ENCODE results near the gene SECISBP2.

Gene SECISBP2

DNA sequence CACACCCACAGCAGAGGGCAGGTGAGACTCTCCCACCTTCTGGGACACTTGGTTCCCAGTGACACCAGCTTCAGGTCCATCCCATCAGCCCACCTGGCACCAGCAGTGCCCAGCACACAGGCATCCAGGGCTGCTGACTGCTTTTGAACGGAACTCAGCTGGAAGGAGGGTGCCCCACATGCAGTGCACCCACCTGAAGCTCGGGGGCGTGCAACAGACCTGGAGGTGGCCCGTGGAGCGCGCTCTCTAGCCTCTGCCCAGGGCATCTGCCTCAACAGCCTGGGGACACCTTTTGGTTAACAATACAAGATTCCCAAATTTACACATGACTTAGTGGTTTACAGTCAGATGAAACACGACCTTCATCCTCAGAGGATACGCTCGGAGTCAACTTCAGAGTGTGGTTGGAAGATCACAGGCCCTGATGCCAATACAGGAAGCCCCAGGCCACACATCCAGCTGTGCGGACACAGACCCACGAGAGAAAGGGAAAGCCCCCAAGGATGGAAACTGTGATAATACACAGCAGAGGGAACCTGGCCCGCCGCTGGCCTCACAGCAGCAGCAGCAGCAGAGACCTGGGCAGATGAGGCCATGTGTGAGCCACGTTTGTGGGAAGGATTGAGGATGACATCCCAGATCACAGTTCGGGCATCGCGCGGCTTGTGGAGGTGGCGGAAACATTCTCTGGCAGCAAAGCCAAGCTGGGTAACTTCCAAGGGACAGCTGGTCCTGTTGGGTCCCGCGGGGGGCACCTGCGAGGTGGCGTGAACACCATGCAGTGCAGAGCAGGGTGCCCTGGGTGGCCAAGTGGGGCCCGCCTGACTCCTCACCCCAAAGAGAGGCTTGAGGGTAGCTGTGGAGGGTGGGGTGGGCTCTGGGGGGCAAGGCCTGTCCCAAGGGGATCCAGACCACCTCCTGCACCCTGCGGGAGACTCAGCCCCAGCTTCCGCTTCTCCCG, 64.0 kb downstream of the SECISBP2 start:
- DNase-seq (ENCODE audit: low read depth in 2 of 2) = no peak

DNA sequence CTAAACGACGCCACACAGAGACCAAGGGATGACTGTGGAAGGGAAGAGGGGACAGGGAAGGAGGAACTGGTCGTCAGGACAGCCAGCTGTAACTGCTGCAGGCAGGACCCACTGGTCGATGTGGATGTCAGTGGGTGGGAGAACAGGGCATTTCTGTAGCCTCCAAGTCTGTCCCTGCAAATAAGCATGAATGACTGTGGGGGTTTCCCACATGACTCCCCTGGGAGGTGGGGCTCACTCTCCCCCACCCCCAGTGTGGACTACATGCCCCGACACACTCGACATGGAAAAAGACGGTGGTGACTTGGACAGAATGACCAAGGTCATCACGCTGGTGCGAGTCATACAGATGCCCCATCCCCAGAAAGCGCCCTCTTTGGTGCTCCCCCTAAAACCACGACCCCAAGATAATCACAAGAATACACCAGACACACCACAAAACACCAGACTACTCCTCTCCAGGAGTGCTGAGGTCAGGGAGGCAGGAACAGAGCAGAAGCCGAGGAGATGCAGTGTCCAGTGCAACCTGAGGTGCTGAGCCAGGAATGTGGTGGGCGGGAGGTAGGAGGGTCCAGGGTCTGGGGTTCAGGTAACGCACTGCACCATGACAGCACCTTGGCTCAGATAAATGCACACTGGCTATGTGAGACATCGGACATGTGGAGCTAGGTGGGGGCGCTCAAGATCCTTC, 64.9 kb downstream of the SECISBP2 start:
- no peak for DNase-seq (ENCODE audit: low read depth in 2 of 2)

DNA sequence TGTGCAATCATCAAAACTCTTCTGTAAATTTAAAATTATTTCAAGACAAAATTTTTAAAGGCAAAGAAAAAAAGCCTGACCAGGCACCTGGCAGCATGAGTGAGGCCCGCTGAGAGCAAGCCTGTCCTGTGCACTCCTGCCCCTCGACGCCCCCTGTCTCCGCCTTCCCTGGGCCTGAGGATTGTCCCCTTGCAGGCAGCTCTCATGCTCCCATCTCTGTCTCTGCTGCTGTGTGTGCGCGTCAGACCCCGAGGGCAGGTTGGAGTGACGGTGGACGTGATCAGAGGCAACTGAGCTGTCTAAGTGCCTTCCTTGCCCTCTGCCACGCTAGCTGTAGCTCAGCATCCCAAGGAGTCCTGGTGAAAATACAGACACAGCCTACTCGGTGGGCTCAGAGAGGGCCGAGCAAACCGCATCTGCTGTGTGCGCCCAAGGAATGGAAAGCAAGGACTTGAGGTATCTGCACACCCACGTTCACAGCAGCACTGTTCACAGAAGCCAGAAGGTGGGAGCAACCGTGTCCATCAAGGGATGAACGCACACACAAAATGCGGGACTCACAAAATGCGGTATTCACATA, 65.5 kb downstream of the SECISBP2 start:
- no peak for DNase-seq (ENCODE audit: low read depth in 2 of 2)

DNA sequence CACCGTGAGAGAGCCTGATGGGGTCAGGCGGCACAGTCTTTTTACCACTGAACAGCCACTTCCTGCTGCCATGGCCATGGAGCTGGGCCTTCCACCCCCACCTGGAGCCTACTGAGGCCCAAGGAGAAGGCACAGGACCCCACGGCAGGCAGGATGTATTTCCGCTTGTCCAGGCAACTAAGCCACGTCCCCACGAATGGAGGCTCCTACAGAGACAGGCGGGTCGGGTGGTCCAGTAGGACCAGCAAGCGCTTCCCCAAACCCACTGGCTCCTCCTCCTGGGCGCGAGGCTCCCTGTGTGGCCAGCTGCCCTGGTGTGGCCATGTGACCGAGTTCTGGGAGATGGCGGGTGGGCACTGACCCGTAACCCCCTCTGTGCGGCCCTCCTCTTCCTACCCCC, 66.5 kb downstream of the SECISBP2 start:
- no peak for DNase-seq (ENCODE audit: low read depth in 2 of 2)

DNA sequence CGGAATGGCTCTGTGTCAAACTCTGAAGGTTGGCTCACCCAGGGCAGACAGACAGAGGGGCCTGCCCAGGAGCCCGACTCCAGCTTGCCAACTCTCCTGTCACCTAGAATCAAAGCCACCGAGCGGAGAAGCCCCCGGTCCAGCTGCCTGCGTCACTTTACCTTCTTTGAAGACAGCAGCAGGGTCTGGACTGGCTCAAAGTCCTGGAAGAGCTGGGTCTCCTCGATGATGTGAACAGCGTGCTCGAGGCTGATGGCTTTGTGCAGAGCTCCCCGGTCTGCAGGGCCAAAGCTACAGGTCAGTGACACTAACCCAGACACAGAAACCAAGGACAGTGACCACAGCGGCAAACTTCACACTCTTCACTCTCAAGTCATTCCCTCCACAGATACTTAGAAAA, 67.9 kb downstream of the SECISBP2 start:
- no peak for DNase-seq (ENCODE audit: low read depth in 2 of 2)

DNA sequence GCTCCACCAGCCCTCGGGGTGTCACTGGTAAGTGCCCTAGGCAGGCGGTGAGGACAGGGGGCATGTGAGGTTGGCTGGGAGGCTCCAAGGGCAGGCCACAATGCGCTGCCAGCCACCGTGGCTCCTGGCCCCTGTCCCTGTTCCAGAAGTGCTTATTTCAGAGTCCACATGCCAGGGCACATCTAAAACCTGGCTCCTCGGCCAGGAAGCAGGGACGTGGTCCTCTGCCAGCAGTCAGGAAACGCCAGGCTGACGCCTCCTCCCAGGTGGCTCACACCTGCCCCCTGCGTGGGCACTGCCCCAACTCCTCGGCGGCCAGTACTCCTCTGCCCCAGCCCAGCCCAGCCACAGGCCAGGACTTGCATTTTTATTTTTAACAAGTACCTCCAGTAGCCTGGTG, 68.5 kb downstream of the SECISBP2 start:
- DNase-seq (ENCODE audit: low read depth in 2 of 2) = no peak

DNA sequence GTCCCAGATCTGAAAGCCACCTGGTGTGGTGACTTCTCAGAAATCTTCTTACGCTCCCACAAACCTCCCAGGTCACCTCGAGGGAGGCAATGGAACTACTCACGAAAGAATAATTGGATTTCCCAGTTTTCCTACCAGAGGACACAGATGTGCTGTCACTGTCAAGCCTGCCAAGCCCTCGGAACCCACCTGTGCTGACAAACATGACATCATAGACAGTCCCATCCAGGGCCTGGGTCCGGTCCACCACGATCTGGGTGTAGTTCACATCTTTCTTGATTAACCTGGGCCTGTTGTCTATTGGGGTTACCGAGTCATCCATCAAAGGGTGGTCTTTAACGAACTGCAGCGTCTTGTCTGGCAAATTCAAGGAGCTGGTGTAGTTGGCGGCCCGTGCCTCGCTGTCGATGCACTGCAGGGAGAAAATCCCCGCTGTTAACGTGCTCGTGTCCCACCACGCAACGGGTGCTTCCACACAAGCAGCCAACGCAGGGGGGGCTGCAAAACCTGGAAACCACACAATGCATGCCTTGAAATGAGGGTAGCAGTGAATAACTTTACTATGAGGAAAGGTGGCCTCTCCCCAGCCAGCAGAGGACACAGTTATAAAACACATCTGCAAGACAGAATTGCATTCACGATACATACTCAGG, 69.0 kb downstream of the SECISBP2 start:
- DNase-seq (ENCODE audit: low read depth in 2 of 2) = no peak

DNA sequence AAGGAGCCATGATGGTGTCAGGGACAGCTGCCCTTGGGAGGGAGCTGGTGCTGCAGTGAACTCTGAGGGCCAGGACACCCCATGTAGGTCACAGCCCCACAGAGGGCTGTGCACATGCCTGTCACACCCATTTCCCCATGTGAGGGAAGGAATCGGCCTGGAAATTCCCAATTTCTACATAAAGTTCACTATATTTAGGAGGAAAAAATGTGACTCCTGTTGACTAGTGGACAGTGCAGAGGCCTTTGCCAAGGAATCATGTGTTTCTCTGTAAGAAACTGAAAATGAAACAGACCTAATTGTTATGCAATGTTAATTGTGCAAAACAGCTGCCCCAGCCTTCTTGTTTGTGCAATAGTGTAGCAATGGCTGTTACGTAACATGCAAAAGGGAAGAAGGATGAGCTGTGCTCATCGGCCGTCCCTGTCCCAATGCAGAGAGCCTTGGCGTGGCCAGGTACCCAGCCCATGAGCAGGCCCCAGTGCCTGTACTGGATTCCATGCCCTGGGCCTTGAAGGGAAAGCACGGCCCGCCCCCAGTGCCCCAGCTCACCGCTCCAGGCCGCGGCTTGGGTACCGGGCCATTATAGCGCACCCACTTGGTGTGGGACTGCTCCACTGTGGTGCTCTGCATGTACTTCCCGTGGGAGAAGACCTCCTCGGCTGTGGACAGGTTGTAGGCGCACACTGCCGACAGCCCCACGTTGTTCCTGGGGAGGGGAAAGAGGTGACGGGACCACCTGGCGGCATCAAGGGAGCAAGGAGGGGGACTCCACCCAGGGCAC, 70.0 kb downstream of the SECISBP2 start:
- no peak for DNase-seq (ENCODE audit: low read depth in 2 of 2)

DNA sequence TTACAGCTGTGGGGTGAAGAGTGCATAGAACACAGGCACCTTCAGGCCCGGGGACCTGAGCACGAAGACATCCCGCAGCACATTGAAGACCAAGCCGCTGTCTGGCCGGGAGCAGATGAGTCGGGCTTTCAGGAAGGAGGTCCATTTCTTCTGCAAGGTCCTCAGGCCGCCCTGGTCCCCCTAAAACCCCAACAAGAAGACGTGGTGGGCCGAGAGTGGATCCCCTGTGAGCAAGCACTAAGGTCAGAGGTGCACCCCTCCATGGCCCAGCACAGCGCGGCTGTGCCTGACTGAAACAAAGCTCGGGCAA, 70.5 kb downstream of the SECISBP2 start:
- no peak for DNase-seq (ENCODE audit: low read depth in 2 of 2)

DNA sequence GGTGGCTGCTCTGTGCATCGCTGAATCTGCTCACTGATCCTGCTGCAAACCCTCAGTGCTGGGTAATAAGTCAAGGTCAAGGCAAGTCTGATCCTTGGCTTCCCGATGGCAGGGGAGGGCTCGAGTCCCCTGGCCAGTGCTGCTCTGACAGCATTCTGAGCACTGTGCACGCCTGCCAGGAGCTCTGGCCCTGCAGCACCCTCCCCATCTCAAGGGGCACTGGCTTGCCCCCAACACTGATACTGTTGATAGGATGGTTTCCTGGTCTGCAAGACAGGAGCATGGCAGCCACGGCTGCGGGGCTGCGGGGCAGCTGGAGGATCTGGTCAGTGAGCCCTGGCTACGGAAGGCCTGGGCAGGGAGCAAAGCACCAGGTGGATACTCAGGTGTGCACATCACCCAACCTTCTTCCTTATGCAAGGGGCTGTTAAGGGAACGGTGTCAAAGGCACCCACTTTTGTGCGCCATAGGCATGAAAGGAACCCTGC, 71.8 kb downstream of the SECISBP2 start:
- no peak for DNase-seq (ENCODE audit: low read depth in 2 of 2)

DNA sequence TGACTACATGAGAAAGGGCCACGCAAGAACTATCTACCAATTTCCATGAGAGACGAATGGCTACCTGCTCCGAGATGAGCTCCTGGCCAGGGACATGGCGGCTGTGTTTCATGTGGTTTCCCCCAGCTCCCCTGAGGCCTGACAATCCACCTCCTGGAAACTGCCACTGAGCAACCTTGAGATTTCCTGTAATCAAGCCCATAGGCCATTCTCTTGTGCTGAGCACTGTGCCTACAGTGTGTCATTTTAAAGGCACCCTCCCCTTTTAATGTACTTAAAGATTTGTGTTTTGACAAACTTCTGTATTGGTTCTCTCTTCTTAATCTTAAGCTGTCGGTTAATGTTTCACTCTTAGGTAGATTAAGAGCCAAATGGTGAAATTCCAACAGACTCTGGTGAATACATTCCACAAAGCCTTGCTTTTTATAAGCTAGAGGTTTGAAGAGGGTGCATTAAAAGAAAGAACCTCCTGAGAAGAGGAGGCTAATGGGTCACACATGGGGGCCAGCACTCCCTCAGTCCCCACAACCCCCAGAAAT, 72.3 kb downstream of the SECISBP2 start:
- DNase-seq (ENCODE audit: low read depth in 2 of 2) = no peak

DNA sequence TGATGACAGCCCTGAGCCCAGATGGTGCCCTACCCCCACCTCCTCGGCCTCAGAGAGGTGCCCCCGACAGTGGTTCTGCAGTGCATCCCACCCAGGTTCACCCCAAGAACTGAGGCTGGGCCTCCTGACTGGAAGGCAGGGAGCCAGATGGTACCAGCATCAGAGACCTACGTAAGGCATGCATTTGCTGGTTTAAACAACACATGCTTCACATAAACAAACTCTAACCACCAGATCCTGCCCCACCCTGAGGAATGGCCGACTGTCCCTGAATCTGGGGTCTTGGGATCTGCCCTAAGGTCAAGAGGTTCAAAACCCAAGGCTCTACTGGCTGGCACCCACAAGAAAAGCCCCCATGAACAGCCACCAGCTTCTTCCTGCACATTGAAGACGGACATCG, 73.3 kb downstream of the SECISBP2 start:
- no peak for DNase-seq (ENCODE audit: low read depth in 2 of 2)

DNA sequence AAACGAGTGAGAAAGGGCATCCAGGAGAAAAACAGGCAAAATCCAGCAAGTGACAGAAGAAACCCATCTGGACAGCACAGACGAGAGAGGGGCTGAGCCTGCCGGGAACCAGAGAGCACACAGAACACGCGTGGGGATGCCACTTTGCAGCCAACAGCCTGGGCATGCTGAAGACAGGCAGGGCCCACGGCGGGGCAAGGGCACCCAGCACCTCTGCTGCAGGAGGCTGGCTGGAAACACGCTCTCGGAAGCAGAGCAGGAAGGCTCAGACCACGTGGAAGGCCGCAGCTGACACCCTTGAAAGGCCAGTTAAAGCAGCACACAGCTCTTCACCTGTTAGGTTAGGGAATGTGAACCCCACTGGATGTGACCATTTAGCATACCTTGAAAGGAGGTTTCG, 76.1 kb downstream of the SECISBP2 start:
- no peak for DNase-seq (ENCODE audit: low read depth in 2 of 2)

DNA sequence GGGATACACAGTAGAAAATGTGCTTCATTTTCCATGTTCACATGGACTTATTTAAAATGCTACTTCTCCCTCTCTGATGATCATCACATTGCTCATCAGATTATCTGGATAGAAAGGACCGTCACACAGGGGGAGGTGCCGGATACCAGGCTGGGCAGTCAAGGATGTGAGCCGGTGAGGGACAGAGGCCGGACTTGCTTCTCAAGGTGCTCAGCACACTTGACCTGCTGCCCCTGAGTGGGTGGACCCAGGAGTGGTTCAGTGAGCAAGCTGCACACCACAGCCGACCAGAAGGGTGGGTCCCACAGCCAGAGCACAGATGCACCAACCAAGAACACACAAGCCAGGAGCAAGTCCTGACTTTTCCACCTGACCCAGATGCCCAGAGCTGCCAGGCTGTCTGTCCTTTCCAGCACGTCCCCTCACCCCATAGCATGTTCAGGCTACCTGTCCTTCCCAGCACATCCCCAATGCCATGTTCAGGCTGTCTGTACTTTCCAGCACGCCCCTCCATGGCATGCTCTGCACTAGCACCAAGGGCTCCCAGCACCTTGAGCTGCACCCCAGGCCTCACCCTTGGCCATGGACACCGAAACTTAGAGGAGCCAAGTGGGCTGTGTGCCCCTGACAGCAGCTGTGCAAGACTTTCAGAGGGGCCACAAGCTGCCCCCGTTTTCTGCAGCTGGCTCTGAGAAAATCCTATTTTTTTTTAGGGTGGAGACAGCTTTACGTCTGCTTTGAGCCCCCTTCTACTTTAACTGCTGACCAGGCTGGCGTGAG, 77.8 kb downstream of the SECISBP2 start:
- no peak for DNase-seq (ENCODE audit: low read depth in 2 of 2)

DNA sequence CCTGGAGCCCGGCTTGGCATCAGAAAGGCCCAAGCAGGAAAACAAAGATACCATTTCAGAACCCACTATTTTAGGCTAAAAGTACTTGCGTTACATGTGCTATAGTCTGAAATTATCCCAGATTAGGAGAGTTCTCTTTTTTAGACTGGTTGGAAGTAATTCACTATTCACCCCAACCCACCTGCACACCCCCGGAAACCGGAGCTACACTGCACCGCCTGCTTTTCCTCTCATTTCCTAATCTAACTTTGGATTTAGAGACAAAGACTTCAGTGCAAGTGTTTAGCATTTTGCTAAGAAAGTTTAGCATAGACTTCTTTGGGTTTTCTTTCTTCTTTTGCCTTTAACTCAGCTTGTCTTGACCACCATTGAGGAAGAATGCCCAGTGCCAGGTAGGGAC, 79.2 kb downstream of the SECISBP2 start:
- no peak for DNase-seq (ENCODE audit: low read depth in 2 of 2)

DNA sequence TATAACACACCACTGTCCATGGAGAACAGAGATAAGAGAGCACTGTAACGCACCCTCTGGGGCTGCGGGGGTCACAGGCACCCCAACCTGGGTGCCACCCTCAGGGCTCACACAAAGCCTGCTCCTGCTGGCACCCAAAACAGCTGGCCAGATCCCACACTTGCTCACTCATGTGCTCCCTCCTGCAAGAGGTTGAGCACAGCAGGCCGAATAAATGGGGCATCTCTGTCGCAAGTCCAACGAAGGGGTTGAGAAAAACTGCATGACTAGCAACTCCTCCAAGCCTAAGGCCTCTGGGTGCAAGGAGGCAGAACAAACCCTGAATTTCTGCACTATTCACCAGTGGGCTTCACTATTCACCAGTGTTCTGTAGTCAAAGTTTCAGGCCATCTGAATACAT, 80.3 kb downstream of the SECISBP2 start:
- DNase-seq (ENCODE audit: low read depth in 2 of 2) = no peak

DNA sequence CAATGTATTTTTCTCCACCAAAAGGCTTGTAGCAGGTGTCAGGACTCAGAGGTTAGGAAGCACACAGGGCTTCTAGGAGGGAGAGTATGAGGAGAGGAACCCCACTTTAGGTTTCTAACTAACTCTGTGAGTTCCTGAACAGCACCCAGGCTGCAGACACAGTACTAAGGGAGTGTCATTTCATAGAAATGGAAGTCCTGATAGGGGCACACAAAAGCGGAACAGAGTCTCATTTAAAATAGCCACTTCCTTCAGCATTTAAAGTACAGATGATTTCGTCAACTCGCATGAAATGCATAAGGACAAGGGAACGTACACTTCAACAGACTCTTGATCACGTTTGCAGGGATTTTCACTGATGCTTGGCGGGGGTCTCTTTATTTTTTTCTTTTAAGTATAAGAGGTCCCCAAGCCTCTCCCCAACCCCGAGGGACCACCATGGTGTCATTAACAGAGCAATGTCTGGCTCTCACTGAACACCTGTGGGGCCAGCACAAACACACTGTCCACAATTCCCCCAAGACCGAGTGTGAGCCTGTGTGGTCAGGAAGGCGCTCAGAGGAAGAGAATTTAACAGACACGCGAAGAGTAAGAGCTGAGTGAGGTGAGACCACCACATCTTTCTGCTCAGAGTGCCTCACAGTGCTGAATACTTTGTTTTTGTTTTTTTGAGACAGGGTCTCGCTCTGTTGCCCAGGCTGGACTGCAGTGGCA, 82.3 kb downstream of the SECISBP2 start:
- no peak for DNase-seq (ENCODE audit: low read depth in 2 of 2)

DNA sequence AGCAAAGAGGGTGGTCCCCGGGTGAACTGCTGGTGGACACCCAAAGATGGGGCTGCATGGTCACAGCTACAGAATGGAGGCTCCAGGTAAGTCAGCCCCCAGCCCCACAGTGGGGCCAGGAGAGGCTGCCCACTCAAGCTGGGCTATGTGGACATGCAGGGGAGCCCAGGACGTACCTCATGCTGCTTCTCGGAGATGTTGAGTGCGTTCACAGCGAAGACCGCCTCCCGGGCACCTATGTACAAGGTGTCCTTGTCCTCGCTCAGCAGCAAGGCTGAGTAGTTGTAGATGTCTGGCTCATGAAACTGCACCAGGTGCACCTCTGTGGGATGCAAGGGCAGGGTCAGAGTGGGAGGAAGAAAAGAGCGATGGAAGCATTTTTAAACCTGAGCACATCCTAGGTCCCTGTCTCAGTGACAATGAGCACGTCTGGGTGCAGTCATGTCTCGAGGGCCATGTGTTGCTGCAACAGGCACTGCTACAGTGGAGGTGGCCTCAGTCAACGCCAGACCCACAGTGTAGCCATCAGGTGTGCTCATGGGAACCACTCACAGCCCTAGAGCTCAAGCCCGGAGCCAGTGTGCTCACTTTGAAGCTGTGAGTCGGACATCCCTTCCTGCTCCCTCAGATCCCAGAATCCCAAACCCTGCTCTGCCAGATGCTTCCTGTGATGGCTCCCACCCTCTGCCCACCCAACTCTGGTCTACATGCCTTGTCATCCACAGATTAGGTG, 84.6 kb downstream of the SECISBP2 start:
- DNase-seq (ENCODE audit: low read depth in 2 of 2) = no peak

DNA sequence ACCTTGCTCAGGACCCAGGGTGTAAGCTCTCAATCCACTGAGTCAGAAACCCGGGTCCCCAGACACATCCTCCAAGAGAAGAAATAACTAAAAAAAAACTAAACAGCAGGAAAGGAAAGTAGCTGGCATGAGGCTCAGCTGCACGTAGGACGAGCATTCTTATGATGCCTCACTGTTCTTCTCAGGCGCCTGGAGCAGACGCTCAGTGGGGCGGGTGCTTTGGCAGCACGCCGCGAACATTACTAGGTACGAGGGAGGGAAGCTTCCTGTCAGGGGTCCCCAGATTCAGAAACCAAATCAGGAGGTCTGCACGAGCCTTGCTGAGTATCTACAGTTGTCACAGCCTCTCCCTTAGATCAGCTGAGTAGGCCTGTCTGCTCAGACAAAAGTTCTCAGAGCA, 85.8 kb downstream of the SECISBP2 start:
- DNase-seq (ENCODE audit: low read depth in 2 of 2) = no peak
